ENCODE measurements around the gene MAGEA9B. TPM values are rescaled to one million over a fixed set of nuclear protein-coding genes. Genes with fewer than 3 reads are reported as not detected.
"Not testable (repeated sequence)": the region's sequence is repeated elsewhere in the genome, so short reads cannot be mapped to it uniquely, and the experiment has no call there.

MAGEA9B gene
- polyA plus RNA-seq, 6 donors from 2014 or later: not detected

GRCh38 chrX:149607699-149608098, 20.4 kb upstream of the MAGEA9B start:
- Mint-ChIP-seq H3K27ac (no peak overlapping the region), H3K4me3 (no peak overlapping the region), H3K4me1 (peaks cover 0 to 6% (median 3%) of the 10 kb centered on the region in 3 donors), H3K9me3 (no peaks in the 10 kb centered on the region), H3K27me3 (no peaks in the 10 kb centered on the region), H3K36me3 (peaks cover 0 to 18% of the 10 kb centered on the region in 2 donors)
- DNase-seq (no peak), ATAC-seq (ENCODE audit: low read depth in 2 of 2) (no peak)

DNA sequence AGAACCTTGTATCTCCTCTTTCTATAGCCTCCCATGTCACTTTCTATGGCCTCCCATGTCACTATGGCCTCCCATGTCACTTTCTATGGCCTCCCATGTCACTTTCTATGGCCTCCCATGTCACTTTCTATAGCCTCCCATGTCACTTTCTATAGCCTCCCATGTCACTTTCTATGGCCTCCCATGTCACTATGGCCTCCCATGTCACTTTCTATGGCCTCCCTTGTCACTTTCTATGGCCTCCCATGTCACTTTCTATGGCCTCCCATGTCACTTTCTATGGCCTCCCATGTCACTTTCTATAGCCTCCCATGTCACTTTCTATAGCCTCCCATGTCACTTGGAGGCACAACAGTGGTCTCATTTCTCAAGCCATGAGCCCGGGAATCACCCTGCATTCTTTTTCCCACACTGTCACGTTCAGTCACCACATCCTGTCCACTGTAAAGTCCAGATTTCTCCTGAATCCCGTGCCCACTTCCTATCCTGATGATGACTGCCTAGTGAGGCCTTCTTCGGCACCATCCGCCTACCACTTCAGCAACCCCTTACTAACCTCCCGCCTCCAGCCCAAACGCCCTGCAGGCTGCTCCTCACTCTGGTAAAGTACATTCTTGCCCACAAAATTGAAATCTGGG, 18.1 kb upstream of the MAGEA9B start:
- not testable (repeated sequence) for H3K27me3 Mint-ChIP-seq; H3K4me3 Mint-ChIP-seq; ATAC-seq (ENCODE audit: low read depth in 2 of 2); DNase-seq; H3K9me3 Mint-ChIP-seq; H3K4me1 Mint-ChIP-seq
- Mint-ChIP-seq H3K36me3 (peaks cover 0 to 18% of the 10 kb centered on the region in 2 donors), H3K27ac (peak overlapping the region in 2 of 6 donors; percentile 14 to 65)

GRCh38 chrX:149598603-149599002, 11.3 kb upstream of the MAGEA9B start:
- not testable (repeated sequence) for H3K4me3 Mint-ChIP-seq; DNase-seq; H3K27ac Mint-ChIP-seq; H3K4me1 Mint-ChIP-seq; H3K9me3 Mint-ChIP-seq; H3K36me3 Mint-ChIP-seq; ATAC-seq (ENCODE audit: low read depth in 2 of 2); H3K27me3 Mint-ChIP-seq

GRCh38 chrX:149595943-149596342, 8.7 kb upstream of the MAGEA9B start:
- H3K27me3 Mint-ChIP-seq; H3K27ac Mint-ChIP-seq; H3K36me3 Mint-ChIP-seq; H3K4me3 Mint-ChIP-seq; H3K9me3 Mint-ChIP-seq; DNase-seq; ATAC-seq (ENCODE audit: low read depth in 2 of 2); H3K4me1 Mint-ChIP-seq: not testable (repeated sequence)

DNA sequence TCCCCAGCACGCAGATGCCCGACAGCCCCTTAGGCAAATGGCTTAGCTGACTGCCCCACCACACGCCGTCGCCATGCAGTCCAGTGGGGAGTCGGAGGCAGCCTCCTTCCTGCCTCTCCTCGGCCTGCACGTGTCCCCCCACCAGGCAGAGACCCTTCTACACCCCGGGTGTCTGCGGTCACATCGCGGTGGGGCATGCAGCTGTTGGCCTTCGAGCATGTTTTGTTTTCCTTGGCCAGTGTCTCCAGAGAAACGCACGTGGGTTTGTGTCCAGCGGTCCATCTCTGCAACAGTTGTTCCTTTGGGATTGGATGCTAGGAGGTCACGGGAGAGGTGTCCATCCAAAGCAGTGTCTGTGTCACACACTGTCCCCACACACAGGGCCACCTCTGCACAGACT, 8.0 kb upstream of the MAGEA9B start, which contains the start of gene HSFX2:
TSS of gene HSFX2 (minus strand) at position 101 of the 400 bp plus-strand sequence. CDS start 614 bp downstream, outside the sequence.
- not testable (repeated sequence) for H3K4me1 Mint-ChIP-seq; H3K9me3 Mint-ChIP-seq; H3K36me3 Mint-ChIP-seq; H3K4me3 Mint-ChIP-seq; H3K27ac Mint-ChIP-seq; H3K27me3 Mint-ChIP-seq; ATAC-seq (ENCODE audit: low read depth in 2 of 2); DNase-seq

- ATAC-seq (ENCODE audit: low read depth in 2 of 2); H3K36me3 Mint-ChIP-seq; H3K4me3 Mint-ChIP-seq; H3K9me3 Mint-ChIP-seq; DNase-seq; H3K27me3 Mint-ChIP-seq; H3K27ac Mint-ChIP-seq; H3K4me1 Mint-ChIP-seq: not testable (repeated sequence)
Observed at GRCh38 chrX:149590993-149591392, 3.7 kb upstream of the MAGEA9B start.

DNA sequence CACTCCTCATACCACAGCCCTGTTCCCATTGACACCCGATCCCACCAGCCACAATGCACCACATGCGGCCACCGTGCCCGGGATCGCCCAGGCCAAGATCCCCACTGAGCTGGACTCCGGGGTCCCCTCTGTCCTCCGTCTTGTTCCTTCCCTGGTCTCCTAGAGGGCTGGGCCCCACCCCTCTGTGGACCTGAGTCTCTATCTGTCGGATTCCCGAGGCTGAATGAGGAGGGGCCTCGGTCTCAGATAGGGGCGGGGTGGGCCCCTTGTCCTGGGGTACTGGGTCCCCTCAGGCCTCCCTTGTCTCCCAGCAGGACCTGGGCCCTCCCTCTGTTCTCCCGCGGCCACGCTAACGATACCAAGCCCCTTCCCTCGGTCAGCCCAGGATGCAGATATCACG, 1.6 kb downstream of the MAGEA9B start:
- not testable (repeated sequence) for H3K4me3 Mint-ChIP-seq; H3K36me3 Mint-ChIP-seq; H3K27ac Mint-ChIP-seq; H3K27me3 Mint-ChIP-seq; H3K9me3 Mint-ChIP-seq; DNase-seq; ATAC-seq (ENCODE audit: low read depth in 2 of 2); H3K4me1 Mint-ChIP-seq

DNA sequence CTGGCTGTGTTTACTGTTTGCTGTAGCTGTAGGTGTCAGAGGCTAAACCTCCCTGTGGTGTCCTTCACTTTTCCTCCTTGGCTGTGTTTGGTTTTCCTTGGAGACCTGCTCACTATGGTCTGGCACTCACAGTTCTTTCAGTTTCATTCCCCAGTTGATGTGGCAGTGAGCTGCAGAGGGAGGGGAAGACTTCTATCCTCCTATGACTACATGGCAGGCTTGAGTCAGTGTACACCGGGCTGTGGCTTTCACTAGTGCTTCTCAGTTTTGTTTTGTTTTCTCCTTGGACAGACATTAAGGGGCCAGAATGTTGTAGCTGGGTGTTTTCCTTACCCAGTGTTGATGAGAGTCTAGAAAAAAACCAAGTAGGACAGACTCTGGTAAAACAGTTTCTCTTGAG, 13.8 kb downstream of the MAGEA9B start:
- not testable (repeated sequence) for H3K27ac Mint-ChIP-seq; ATAC-seq (ENCODE audit: low read depth in 2 of 2); DNase-seq; H3K27me3 Mint-ChIP-seq; H3K4me3 Mint-ChIP-seq; H3K4me1 Mint-ChIP-seq; H3K36me3 Mint-ChIP-seq; H3K9me3 Mint-ChIP-seq

DNA sequence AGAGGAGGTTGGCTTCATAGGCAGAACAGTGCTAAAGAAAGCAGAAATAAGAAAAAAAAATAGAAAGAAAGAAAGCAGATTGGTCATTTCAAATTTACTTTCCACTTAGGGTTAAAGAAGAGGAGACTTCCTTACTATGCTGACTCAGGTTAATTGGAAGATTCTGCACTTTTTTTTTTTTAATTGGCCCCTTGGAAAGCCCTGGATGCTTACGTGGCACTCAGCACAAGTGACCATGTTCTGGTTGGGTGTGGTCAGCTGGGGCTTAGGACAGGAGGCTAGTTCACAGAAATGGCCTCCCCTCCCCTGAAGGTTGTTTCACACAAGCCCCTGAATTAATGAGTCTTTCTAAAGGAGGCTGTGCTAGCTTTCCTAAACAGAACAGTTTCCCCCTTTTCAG, 14.5 kb downstream of the MAGEA9B start:
- Mint-ChIP-seq H3K27me3 (peaks cover 0 to 4% (median 0%) of the 10 kb centered on the region in 3 donors), H3K4me3 (no peak overlapping the region), H3K4me1 (no peaks in the 10 kb centered on the region), H3K27ac (no peak overlapping the region), H3K36me3 (no peaks in the 10 kb centered on the region), H3K9me3 (no peaks in the 10 kb centered on the region)
- DNase-seq (no peak), ATAC-seq (ENCODE audit: low read depth in 2 of 2) (no peak)

DNA sequence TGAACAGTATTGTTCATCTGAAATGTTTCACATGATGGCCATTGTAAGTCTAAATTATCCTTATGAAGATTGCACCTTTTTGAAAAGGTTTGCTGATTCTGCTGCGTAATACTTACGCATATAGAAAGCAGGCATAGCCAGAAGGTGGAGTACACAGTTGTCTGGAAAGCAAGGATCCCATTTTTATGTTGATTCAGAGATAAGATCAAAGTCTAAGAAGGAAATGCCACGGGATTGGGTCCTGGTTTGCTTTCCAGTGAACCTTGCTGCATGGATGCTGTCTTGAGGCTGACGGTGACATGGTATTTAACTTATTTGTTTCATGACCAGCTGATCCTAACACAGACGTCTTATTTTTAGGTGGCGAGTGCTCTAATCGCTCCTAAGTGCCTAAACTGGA, 15.5 kb downstream of the MAGEA9B start:
- no peak for ATAC-seq (ENCODE audit: low read depth in 2 of 2)
- H3K4me3 Mint-ChIP-seq: peak overlapping the region in 1 of 8 donors; percentile 35
- no peak for DNase-seq
- H3K36me3 Mint-ChIP-seq: no peaks in the 10 kb centered on the region
- peaks cover 0 to 4% (median 0%) of the 10 kb centered on the region in 3 donors for H3K27me3 Mint-ChIP-seq
- H3K4me1 Mint-ChIP-seq: no peaks in the 10 kb centered on the region
- H3K27ac Mint-ChIP-seq: no peak overlapping the region
- H3K9me3 Mint-ChIP-seq: no peaks in the 10 kb centered on the region

GRCh38 chrX:149570668-149571067, 16.6 kb downstream of the MAGEA9B start:
- no peak overlapping the region for H3K4me3 Mint-ChIP-seq
- H3K4me1 Mint-ChIP-seq: no peaks in the 10 kb centered on the region
- peak overlapping the region in 1 of 6 donors; percentile 54 for H3K27ac Mint-ChIP-seq
- ATAC-seq (ENCODE audit: low read depth in 2 of 2) (no peak), DNase-seq (no peak)
- no peaks in the 10 kb centered on the region for H3K36me3 Mint-ChIP-seq
- H3K27me3 Mint-ChIP-seq: peaks cover 0 to 4% (median 0%) of the 10 kb centered on the region in 3 donors
- no peaks in the 10 kb centered on the region for H3K9me3 Mint-ChIP-seq

DNA sequence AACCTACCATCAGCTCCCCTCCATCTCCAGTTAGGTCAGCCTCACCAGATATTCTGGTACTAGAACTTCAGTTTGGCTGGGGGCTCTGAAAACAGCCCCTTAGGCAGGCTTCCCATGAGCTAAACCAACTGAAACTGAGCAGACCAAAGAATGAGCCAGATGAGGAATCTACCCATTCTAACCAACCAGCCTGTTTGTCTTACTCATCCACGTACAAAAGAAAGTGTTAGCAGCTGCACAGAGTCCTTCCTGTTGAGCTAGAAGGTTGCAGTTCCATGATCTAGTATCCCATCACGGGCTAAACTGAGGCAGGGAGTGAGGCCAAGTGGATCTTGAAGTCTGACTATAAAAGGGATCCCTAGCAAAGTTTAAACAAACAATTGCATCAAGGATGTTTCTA, 17.5 kb downstream of the MAGEA9B start:
- Mint-ChIP-seq H3K4me3 (no peak overlapping the region), H3K36me3 (no peaks in the 10 kb centered on the region), H3K9me3 (no peaks in the 10 kb centered on the region), H3K27me3 (peaks cover 0 to 4% (median 0%) of the 10 kb centered on the region in 3 donors), H3K4me1 (no peaks in the 10 kb centered on the region), H3K27ac (no peak overlapping the region)
- ATAC-seq (ENCODE audit: low read depth in 2 of 2): no peak
- no peak for DNase-seq

- Mint-ChIP-seq H3K27me3 (peaks cover 0 to 4% (median 0%) of the 10 kb centered on the region in 3 donors), H3K9me3 (no peaks in the 10 kb centered on the region), H3K27ac (no peak overlapping the region), H3K4me1 (no peaks in the 10 kb centered on the region), H3K4me3 (no peak overlapping the region), H3K36me3 (no peaks in the 10 kb centered on the region)
- ATAC-seq (ENCODE audit: low read depth in 2 of 2) (no peak), DNase-seq (no peak)
Observed at GRCh38 chrX:149568701-149569296, 18.5 kb downstream of the MAGEA9B start.

- H3K4me3 Mint-ChIP-seq: no peak overlapping the region
- H3K36me3 Mint-ChIP-seq: no peaks in the 10 kb centered on the region
- H3K9me3 Mint-ChIP-seq: peaks cover 0 to 2% (median 0%) of the 10 kb centered on the region in 7 donors
- H3K27me3 Mint-ChIP-seq: peaks cover 0 to 4% (median 0%) of the 10 kb centered on the region in 3 donors
- no peak overlapping the region for H3K27ac Mint-ChIP-seq
- DNase-seq (no peak), ATAC-seq (ENCODE audit: low read depth in 2 of 2) (no peak)
- no peaks in the 10 kb centered on the region for H3K4me1 Mint-ChIP-seq
Observed at GRCh38 chrX:149567621-149568417, 19.4 kb downstream of the MAGEA9B start.
